PC-3 (cell line): ENCODE measurements around the gene CTNND2.

Experiments
- EZH2 ChIP-seq: fragments of 300-600 bp; sonication (generic); IDR thresholded peaks from one replicate; pipeline ENCODE4 v1.6.1; 2017; ENCODE audit warnings: antibody characterized with exemption, mild to moderate bottlenecking, low read length; ENCODE audit not compliant: unreplicated experiment
- TF ChIP-seq, protein P1 (sequence below): fragments of 300-600 bp; sonication (generic); conservative IDR thresholded peaks from 2 replicates; pipeline ENCODE4 v1.5.1; 2017; ENCODE audit warnings: antibody characterized with exemption, low read depth, mild to moderate bottlenecking, low read length

DNA sequence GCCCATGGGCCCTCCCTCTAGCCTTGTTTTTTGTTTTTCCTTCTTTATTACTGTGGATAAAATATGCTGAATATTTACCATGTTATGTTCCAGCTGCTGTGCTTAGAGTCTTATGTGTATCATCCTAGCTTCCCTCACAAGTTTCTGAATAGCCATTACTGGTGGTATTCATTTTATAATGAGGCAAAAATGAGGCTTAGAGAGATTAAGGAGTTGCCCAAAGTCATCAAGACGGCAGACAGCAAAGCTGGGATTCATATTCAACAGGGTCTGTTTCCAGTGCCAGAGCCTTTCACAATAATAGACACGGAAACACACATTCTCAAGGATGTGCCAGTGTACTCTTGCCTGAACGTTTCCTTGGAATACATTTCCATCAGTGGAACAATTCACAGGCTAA lies 258.1 kb downstream of the CTNND2 start:
- TF ChIP-seq, protein P1, sequence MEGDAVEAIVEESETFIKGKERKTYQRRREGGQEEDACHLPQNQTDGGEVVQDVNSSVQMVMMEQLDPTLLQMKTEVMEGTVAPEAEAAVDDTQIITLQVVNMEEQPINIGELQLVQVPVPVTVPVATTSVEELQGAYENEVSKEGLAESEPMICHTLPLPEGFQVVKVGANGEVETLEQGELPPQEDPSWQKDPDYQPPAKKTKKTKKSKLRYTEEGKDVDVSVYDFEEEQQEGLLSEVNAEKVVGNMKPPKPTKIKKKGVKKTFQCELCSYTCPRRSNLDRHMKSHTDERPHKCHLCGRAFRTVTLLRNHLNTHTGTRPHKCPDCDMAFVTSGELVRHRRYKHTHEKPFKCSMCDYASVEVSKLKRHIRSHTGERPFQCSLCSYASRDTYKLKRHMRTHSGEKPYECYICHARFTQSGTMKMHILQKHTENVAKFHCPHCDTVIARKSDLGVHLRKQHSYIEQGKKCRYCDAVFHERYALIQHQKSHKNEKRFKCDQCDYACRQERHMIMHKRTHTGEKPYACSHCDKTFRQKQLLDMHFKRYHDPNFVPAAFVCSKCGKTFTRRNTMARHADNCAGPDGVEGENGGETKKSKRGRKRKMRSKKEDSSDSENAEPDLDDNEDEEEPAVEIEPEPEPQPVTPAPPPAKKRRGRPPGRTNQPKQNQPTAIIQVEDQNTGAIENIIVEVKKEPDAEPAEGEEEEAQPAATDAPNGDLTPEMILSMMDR = no peak
- TF ChIP-seq EZH2 = no peak
